Epithelial cell of proximal tubule (primary cell): ENCODE data around the gene MAPK8IP2. TPM values are rescaled to one million over a fixed set of nuclear protein-coding genes. Genes with fewer than 3 reads are reported as not detected.

Experiments
- DNase-seq: peaks from one replicate; pipeline ENCODE4 v3.0.0-alpha.2; 2011; ENCODE audit warnings: low read depth
- H3K4me3 ChIP-seq: 2 replicates; pipeline ENCODE4 v1.5.1; 2011; ENCODE audit warnings: low read depth, mild to moderate bottlenecking, low read length
- CTCF ChIP-seq: conservative IDR thresholded peaks from 2 replicates; pipeline ENCODE4 v1.5.1; 2012; ENCODE audit warnings: low read depth, mild to moderate bottlenecking, low read length
- total RNA-seq: library from RNA; depleted of rRNA; stranded (reverse); fragments of >200 nt; gene quantifications from 2 replicates; pipeline ENCODE4 v1.2.3, GENCODE V29; 2015

The MAPK8IP2 gene
- total RNA-seq, 1 donor from 2014 or later = 0.23 TPM

GRCh38 chr22:50585238-50585637, 15.4 kb upstream of the MAPK8IP2 start:
- no peak for TF ChIP-seq CTCF
- DNase-seq = no peak
- no peak overlapping the region for H3K4me3 ChIP-seq

- H3K4me3 ChIP-seq = no peak overlapping the region
- DNase-seq = no peak
- TF ChIP-seq CTCF = no peak
Measured at GRCh38 chr22:50585781-50586180, 14.8 kb upstream of the MAPK8IP2 start.

GRCh38 chr22:50586416-50586815, 14.2 kb upstream of the MAPK8IP2 start:
- H3K4me3 ChIP-seq = no peak overlapping the region
- no peak for TF ChIP-seq CTCF
- DNase-seq = no peak

GRCh38 chr22:50587407-50587806, 13.2 kb upstream of the MAPK8IP2 start:
- DNase-seq = no peak
- H3K4me3 ChIP-seq = no peak overlapping the region
- TF ChIP-seq CTCF = no peak

GRCh38 chr22:50595189-50595588, 5.4 kb upstream of the MAPK8IP2 start:
- no peak for TF ChIP-seq CTCF
- H3K4me3 ChIP-seq = no peak overlapping the region
- DNase-seq = no peak

- TF ChIP-seq CTCF = no peak
Measured at GRCh38 chr22:50597097-50597496, 3.5 kb upstream of the MAPK8IP2 start.

GRCh38 chr22:50599816-50600455, 657 bp upstream of the MAPK8IP2 start:
- H3K4me3 ChIP-seq = no peak overlapping the region
- TF ChIP-seq CTCF = no peak
- no peak for DNase-seq

More at GRCh38 chr22:50597097-50597496, 3.5 kb upstream of the MAPK8IP2 start:
- no peak for DNase-seq
- H3K4me3 ChIP-seq = no peak overlapping the region
